ENCODE results near the gene CD8A.

GRCh38 chr2:86793752-86794151 lies 3.0 kb upstream of the CD8A start:
- TF ChIP-seq GATA2 (IDR thresholded peaks at IDR 0.05; ENCODE audit: low read depth, low read length) (no peak), GATA3 (IDR thresholded peaks at IDR 0.05; ENCODE audit: low read depth, low read length) (no peak)
